Fibroblast of villous mesenchyme (primary cell): ENCODE results near the gene GRB10. TPM values are rescaled to one million over a fixed set of nuclear protein-coding genes. Genes with fewer than 3 reads are reported as not detected.

Experiments
- DNase-seq: peaks from one replicate; pipeline ENCODE4 v3.0.0-alpha.2; 2010; ENCODE audit warnings: low read depth
- H3K4me3 ChIP-seq: 2 replicates; pipeline ENCODE4 v1.5.1; 2011; ENCODE audit warnings: low read depth, mild to moderate bottlenecking, low read length
- CTCF ChIP-seq: IDR thresholded peaks from 2 replicates; pipeline ENCODE4 v1.5.1; 2012; ENCODE audit warnings: low read depth, mild to moderate bottlenecking, low read length; ENCODE audit not compliant: insufficient read depth
- total RNA-seq: library from RNA; depleted of rRNA; stranded (reverse); fragments of >200 nt; gene quantifications from 2 replicates; pipeline ENCODE4 v1.2.3, GENCODE V29; 2012

Gene GRB10
- total RNA-seq, 1 donor: 23.3 TPM

GRCh38 chr7:50751146-50751545, 31.6 kb downstream of the GRB10 start:
- no peak for TF ChIP-seq CTCF
- no peak overlapping the region for H3K4me3 ChIP-seq
- DNase-seq: no peak

GRCh38 chr7:50749896-50750295, 32.8 kb downstream of the GRB10 start:
- no peak overlapping the region for H3K4me3 ChIP-seq
- DNase-seq: no peak
- TF ChIP-seq CTCF: no peak

GRCh38 chr7:50748472-50748871, 34.2 kb downstream of the GRB10 start:
- TF ChIP-seq CTCF: no peak
- H3K4me3 ChIP-seq: no peak overlapping the region
- DNase-seq: no peak

- H3K4me3 ChIP-seq: no peak overlapping the region
- DNase-seq: no peak
- TF ChIP-seq CTCF: no peak
Measured at GRCh38 chr7:50745835-50746234, 36.9 kb downstream of the GRB10 start.

GRCh38 chr7:50745336-50745735, 37.4 kb downstream of the GRB10 start:
- TF ChIP-seq CTCF: no peak
- no peak for DNase-seq
- H3K4me3 ChIP-seq: no peak overlapping the region

GRCh38 chr7:50743893-50744292, 38.8 kb downstream of the GRB10 start:
- no peak for DNase-seq
- no peak for TF ChIP-seq CTCF
- H3K4me3 ChIP-seq: no peak overlapping the region

- no peak for DNase-seq
- no peak overlapping the region for H3K4me3 ChIP-seq
- TF ChIP-seq CTCF: no peak
Measured at GRCh38 chr7:50743016-50743415, 39.7 kb downstream of the GRB10 start.
